ENCODE measurements around the gene WNK1.

DNA sequence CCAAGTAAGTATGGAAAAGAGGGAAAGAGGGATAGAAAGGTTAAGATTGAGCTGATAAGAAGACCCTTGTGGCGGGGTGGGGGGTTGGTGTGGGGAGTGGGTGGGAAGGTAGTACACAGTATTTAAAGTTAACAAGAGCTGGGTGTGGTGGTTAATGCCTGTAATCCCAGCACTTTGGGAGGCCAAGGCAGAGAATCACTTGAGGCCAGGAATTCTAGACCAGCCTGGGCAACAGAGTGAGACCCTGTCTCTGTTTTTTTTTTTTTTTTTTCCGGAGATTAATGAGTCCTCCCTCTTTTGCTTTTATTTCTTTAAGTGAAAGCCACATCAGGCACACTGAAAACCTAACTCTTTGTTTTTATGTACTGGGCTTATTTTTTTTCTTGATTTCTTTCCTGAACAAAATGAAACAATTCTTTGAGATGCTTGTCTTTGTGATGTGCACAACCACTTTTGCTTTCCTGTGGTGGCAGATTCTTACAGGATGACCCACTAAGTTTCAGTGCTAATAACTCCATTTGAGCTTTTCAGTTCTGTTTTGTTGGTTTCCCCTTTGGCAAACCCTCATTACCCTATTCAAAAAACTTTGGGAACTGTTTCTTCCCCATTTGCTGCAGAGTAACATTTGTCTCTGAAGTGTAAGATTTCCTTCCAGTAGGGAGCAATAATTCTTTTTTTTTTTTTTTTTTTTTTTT, 54.8 kb downstream of the WNK1 start:
- TF ChIP-seq POLR2A (IDR thresholded peaks at IDR 0.05; ENCODE audit: low read depth, low read length): no peak
- no peak for TF ChIP-seq TAF1 (IDR thresholded peaks at IDR 0.05; ENCODE audit: borderline replicate concordance, low read depth, low read length)
- no peak for TF ChIP-seq POLR2AphosphoS5 (IDR thresholded peaks at IDR 0.05; ENCODE audit: low read depth, low read length)
